M059J (cell line): ENCODE data around the gene MPRIP. TPM values are rescaled to one million over a fixed set of nuclear protein-coding genes. Genes with fewer than 3 reads are reported as not detected.
"Not testable (repeated sequence)": the region's sequence is repeated elsewhere in the genome, so short reads cannot be mapped to it uniquely, and the experiment has no call there.

ENCODE experiments used
- DNase-seq: peaks from one replicate; pipeline ENCODE4 v3.0.0-alpha.2; 2012; ENCODE audit warnings: low read depth
- total RNA-seq: library from RNA; depleted of rRNA; stranded (reverse); fragments of >200 nt; shearing (Covaris generic); gene quantifications from 2 replicates; pipeline ENCODE4 v1.2.3, GENCODE V29; 2014

The MPRIP gene
- total RNA-seq, 1 experiment from 2014 or later = 127 TPM

DNA sequence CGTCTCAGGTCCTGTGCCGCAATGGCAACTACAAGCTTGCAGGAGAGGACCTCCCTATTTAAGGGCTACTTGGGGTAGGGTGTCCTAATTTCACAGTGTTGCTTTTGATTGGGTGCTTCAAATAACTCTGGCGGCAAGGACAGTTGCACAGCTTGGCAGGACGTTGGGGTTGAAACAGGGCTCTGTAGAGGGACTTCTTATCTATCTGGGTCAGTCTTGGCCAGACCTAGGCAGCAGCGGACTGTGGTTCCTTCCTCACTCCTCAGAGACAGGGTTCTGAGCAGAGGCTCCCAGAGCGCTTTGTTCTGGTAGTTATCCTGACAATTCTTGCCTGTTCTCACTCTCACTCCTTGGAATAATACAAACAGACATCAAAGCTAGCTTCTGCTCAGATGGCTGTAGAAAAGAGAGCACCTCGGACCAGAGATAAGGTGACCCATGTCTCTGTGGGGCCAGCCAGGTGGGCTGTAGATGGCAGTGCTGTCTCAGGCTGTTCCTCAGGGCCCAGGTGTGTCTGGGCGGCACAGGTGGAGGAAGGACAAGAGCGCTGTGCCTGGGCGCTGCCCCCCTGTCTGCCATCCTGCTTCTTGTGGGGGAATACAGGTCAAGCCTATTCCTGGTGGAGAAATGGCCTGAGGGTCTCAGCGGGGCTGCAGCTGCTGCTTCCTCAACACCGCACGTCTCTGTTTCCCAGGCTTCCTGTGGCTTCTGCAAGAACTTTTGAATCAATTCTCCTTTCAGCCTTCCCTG lies 102.8 kb downstream of the MPRIP start:
- DNase-seq = no peak

DNA sequence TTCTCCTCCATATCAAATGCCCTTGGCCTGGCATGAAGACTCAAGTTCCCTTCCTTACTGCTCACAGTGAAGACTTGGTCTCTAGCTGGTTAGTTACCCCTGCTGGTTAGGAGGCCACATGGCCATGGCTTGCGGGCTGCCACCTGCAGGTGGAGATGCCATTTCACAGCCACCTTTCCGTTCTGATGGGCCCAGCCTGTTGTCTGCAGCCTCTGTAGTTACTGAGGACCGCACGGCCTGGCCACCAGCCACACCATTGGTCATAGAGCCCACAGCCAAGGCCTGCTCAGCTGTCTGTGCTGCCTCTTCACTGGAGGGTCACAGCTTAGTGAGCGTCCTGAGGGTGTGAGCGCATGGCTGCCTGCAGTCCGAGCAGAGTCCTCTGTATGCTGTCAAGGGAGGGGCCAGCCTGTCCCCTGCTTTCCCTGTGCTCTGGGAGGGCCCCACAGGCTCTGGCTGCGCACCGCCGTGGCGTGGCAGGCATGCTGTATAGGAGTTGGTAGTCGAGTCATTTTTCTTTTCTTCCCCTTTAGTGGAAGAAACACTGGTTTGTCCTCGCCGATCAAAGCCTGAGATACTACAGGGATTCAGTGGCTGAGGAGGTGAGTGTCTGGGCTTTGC lies 104.6 kb downstream of the MPRIP start:
- peak; percentile 15 for DNase-seq

DNA sequence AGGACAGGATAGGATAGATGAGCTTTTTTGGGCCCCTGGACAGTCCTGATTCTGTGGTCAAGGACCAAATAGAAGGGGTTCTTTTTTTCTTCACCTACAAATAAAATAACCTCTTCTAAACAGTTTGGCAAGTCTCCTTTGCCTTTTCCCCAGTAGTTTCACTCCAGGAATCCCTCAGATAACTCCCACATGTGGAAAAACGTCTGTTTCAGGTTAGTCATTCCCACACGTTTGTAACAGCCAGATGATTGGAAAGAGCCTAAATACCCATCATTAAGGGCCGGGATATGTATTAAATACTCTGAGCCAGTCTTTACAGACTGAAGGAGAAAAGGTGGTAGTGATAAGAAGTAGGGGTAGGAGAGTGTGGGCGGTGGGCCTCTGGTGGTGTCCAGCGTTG lies 105.6 kb downstream of the MPRIP start:
- DNase-seq = no peak

DNA sequence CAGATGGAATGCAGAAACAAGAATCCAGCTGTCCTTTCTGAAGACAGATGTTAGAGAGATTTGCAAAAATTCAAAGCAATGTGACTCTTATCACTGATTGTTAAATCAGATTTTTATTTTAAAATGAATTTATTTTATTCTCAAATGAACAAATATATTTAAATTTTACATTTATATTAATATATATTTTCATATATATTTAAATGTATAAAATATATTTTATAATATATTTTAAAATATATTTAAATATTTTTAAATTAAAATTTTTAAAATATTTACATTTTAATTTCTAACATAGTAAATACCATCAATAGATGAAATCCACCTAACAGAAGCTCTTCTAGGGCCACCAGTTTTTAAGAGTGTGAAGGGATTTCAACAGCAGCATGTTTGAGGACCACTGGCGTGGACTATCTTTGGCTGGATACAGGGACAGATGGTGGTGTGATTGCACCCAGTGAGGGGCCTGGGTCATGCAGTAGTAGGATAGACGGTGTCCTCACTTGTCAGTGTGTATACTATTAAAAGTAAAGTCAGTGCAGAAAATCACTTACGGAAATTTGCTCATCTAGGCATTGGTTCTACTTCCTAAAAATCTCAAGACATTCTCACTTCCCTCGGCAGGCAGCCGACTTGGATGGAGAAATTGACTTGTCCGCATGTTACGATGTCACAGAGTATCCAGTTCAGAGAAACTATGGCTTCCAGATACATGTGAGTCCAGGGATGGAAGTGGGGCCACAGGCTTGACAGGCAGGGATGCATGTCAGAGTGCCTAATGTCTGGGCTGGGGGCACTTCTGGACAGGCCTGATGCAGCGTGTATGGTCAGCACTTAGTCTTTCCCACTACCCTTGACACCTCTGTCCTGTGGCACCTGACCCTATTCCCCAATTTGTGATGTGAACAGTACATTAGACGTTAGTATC lies 107.5 kb downstream of the MPRIP start:
- no peak for DNase-seq

DNA sequence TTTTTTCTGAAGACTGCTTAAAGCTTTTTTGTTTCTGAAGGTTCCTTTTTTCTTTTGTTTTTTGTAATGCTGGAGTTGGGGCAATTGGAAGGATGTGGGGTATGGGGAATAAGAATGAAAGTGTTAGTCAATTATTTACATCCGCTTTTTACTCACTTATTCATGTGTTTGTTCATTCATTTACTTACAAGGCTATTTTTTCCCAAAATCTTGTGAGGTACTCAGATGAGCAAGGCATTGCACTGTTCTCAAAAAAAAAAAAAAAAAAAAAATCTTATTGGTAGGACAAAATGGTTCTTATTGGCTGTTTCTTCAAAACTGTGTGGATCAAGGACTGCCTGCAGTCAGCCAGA lies 108.2 kb downstream of the MPRIP start:
- DNase-seq = no peak

DNA sequence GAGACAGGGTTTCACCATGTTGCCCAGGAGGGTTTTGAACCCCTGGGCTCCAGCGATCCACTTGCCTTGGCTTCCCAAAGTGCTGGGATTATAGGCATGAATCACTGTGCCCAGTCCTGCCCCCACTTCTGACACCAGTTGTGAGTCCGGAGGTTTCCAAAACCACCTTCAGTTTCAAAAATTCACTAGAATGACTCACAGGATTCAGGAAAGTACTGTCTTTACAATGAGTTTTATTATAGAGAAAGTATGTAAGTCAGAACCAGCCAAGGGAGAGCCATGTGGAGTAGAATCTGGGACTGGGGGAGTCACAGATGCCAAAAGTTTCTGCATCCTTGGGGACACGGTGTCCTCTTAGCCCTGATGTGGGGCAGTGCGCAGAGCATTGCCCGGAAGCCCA lies 108.8 kb downstream of the MPRIP start:
- DNase-seq = peak; percentile 94

DNA sequence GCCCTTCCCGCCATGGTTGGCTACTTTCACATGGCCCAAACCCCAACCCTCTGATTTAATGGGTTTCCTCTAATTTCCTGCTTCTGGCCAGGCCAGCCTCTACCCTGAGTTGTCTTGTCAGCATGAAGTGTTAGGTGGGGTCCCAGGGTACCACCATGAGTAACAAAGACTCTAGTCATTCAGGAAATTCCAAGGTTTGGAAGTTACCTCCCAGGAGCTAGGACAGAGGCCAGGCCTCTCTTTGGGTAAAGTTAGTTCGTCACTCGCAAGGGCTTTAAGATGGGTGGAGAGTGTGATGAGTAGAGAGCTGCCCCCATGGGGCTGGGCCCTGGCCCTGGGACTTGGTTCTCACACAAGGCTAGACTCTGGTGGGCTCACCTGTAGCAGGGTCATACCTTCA lies 109.3 kb downstream of the MPRIP start:
- peak; percentile 82 for DNase-seq

DNA sequence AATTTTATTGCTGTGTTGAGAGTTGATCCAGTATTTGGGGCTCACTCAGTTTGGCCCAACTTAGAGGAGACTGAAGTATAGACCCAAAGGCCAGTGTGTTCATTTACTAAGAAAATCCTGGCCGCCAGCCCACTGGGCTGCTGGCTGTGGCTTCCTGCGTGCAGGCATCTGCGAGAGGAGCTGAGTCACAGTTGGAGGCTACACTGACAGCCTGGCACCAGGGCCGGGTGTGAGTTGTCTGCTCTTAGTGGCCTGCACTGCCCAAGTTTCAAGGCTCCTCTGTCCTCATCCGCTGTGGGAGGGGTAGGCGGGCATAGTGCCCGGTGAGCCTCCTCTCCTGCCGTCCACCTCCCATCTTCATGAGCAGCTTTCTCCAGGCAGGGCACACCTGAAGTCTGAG lies 109.7 kb downstream of the MPRIP start:
- DNase-seq = peak; percentile 98

DNA sequence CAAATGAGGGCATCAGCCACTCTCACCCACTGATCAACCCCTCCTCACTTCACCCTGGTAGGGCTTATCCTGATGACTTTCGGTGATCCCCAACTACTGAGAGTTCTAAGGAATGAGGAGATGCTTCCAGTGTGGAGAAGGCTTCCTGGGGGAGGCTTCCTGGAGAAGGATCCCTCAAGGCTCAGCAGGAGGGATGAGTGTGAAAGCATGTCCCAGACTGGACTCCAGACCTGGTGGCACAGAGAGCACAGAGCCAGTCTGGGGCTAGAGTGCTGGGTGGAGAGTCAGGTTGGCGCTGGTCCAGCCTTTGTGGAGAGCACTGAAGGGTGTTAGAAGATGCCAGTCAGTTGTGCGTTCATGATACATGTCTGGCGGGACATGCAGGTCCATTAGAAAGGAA lies 110.1 kb downstream of the MPRIP start:
- DNase-seq = peak; percentile 46

DNA sequence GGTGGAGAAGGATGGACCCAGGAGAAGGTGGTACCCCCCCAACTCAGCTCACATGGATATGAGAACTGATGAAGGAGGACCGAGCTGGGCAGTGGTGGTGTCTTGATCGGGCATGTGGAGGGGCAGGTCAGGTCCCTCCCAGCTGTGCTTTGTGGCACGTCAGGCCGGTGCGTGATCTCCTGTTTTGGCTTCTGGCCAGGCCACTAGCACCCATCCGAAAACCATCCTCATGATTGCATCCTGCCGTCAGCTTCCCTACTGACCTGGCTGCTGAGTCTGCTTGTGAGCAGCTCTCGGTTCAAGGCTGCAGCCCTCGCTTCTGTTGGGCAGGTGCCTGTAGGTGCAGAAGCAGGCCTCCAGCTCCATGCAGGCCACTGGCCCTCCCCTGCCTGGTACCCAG lies 110.8 kb downstream of the MPRIP start:
- no peak for DNase-seq

DNA sequence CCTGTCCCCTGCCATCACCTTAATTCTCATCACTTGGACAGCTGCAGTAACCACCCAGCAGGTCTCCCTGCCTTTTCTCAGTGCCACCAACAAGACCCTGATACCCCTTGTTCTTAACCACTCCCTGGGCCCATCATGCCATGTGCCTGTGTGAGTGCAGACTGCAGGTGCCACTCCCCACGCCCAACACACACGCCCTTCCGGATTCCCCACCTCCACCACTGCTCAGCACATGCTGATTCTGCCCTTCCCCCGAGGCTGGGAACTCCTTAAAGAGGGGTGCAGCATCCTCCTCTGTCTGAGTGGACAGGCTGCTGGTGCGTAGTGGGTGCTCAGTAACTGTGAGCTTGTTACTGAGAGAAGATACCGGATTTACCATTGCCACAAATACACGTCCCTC lies 111.5 kb downstream of the MPRIP start:
- no peak for DNase-seq

DNA sequence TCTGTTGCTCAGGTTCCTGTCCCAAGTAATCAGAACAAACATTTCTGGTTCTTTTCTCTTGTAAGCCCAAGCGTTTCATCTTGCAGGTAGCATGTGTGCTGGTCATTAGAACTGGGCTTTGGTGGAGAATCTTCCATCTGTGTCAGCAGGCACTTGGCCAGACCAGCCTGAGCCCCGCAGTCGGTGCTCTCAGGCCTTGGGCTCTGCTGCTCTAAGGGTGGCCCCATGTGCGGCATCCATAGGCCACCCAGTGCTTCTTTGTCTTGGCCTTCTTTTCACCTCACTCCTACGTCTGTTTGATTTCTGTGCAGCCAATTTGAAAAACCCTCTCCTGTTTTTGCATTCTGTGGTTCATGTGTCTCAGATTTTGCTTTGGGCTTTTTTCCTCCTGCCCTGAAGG lies 112.3 kb downstream of the MPRIP start:
- no peak for DNase-seq

DNA sequence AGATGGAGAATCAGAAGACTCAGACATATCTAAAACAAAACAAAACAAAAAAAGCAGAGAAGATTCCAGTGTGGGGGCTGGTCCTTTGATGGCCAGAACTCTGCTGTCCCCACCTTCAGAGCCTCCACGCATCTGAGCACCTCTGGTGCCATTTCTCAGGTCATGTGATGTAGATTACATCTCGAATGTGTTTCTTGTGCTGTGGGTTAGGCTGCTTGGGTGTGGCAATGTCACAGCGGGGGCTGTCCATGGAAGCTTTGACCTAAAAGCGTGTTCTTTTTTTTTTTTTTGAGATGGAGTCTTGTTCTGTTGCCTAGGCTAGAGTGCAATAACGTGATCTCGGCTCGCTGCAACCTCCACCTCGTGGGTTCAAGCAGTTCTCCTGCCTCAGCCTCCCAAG lies 112.7 kb downstream of the MPRIP start:
- no peak for DNase-seq

DNA sequence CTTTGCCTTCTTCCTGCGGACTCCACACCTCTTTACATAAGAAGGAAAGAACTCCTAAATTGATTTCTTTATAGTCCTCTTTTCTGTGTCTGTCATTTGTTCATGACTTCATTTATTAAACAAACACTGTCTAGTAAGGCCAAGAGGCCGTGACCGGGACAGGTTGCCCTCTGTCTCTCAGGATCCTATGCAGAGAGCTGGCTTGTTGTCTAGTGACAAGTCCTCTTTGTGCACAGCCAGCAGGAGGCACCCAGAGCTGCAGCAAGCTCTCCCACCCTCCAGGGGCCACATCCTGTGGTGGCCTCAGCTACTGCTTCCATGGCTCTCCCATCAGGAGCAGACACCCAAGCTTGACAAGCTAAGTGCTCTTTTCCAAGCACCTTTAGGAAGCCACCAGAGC lies 113.3 kb downstream of the MPRIP start:
- DNase-seq = no peak

DNA sequence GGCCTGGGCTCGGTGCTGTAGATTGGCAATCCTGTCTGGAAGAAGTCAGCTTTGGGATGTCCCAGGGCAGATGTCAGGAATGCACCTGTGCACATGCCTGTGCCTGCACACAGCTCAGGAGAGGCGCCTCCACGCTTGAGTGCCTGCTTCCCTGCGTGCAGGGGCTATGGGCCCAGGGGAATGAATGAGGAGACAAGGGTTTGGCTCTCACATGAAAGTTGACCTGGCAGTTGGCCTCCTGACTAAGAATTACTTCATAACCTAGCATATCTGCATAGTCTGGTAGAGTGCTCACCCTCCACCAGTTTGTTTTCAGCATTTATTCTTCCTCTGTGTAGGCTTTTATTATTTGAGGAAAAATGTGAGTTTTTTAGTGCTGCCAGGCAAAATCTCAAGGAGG lies 113.8 kb downstream of the MPRIP start:
- DNase-seq = peak; percentile 49

DNA sequence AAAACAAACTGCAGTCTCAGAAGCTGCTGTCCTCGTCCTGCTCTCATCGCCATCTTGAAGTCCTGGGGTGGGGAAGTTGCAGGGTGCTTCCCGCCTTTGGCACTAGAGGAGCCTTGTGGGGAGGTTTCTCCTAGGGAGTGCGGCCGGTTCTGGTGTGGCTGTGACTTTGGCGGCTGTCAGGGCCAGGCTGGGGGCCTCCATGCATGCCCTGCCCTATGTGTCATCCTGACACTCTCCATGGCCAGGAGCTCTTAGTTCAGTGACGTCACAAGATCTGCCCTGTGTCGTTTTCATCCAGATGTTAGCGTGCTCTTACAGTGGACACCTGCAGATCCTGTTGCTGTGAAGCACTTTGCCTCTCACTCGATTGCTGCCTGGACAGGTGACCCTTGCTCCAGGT lies 114.3 kb downstream of the MPRIP start:
- DNase-seq = no peak

DNA sequence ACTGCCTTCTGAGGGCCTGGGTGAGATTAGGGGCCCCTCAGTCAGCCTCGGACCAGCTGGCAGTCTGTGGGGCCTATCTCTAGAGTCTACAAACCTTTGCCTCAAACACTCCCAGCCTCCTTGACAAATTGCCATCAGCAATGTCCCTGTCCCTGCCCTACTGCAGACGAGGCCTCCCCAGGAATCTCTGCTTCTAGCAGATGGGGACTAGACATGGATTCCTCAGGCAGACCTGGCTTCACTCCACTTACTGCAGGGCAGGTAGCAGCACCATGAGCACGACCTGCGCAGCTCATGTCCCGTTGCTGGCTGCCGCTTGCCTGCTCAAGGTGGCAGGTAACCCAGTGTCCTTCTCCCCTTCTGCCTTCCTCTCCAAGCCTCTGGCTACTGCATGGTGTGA lies 114.8 kb downstream of the MPRIP start:
- no peak for DNase-seq

DNA sequence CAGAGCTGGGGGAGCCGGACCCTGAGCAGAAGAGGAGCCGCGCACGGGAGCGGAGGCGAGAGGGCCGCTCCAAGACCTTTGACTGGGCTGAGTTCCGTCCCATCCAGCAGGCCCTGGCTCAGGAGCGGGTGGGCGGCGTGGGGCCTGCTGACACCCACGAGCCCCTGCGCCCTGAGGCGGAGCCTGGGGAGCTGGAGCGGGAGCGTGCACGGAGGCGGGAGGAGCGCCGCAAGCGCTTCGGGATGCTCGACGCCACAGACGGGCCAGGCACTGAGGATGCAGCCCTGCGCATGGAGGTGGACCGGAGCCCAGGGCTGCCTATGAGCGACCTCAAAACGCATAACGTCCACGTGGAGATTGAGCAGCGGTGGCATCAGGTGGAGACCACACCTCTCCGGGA lies 116.2 kb downstream of the MPRIP start:
- DNase-seq = not testable (repeated sequence)

DNA sequence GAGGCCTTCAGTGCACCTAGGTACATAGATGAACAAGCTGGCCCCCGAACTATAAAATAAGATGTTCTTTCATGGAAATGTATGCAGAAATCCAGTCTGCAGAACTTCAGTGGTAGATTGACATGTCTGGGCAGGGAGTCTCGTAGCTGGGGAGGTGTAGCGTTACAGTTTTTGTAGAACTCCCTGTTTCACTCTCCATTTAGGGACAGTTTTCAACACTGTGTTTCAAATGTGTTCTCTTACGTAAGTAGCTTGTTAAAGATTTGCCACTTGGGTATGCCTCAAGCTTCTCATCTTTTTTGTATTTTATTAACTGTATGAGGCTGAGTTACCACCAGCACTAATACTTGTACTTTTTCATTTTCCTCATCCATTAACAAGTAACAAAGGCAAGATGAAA lies 117.3 kb downstream of the MPRIP start:
- no peak for DNase-seq

DNA sequence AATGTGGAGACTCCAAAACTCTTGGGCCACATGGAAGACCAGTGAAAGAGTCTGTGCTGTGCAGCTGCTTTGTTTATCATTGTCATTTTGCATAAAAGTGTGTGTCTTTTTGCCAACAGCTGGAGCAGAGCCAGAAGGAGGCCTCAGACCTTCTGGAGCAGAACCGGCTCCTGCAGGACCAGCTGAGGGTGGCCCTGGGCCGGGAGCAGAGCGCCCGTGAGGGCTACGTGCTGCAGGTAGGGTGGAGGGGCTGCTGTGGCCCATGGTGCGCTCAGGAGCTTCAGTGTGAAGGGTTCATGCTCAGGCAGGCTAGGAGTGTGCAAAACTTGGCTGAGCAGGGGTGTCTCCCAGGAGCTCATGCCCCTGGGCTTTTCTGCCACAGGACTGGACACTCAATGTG lies 118.9 kb downstream of the MPRIP start:
- no peak for DNase-seq

DNA sequence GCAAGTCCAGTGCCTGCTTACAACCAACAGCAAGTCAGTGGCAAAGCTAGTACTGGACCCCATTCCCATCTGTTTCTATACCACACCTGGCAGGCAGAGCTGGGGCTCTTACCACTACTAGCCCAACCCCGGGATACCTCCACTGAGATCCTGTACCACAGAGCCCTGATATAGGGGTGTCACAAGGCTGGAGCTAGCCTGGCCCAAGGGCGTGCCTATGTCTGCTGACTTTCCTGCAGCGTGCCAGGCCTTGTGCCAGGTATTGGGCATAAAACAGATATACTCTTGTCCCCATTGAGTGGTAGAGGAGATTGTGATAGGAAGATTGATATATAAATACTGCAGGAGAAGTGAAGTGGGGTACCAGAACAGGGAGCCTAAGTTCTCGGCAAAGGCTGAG lies 119.5 kb downstream of the MPRIP start:
- DNase-seq = no peak

DNA sequence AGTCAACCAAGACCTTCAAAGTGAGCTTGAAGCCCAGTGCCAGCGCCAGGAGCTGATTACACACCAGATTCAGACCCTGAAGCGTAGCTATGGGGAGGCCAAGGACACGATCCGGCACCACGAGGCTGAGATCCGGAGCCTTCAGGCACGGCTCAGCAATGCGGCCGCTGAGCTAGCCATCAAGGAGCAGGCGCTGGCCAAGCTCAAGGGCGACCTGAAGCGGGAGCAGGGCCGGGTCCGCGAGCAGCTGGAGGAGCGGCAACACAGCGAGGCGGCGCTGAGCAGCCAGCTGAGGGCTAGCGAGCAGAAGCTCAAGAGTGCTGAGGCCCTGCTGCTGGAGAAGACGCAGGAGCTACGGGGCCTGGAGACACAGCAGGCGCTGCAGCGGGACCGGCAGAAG lies 121.9 kb downstream of the MPRIP start:
- no peak for DNase-seq

DNA sequence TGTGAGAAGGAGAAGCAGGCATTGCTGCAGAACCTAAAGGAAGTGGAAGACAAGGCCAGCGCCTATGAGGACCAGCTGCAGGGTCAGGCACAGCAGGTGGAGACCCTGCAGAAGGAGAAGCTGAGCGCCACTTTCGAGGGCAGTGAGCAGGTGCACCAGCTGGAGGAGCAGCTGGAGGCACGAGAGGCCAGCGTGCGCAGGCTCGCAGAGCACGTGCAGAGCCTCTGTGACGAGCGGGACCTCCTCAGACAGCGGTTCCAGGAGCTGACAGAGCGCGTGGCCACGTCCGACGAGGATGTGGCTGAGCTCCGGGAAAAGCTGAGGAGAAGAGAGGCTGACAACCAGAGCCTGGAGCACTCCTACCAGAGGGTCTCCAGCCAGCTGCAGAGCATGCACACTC lies 122.4 kb downstream of the MPRIP start:
- DNase-seq = no peak
